GM04504 (cell line): ENCODE data around the gene TSPYL4.

ENCODE experiments used
- DNase-seq: peaks from one replicate; pipeline ENCODE4 v3.0.0-alpha.2; 2012; ENCODE audit warnings: low read depth

Gene TSPYL4

DNA sequence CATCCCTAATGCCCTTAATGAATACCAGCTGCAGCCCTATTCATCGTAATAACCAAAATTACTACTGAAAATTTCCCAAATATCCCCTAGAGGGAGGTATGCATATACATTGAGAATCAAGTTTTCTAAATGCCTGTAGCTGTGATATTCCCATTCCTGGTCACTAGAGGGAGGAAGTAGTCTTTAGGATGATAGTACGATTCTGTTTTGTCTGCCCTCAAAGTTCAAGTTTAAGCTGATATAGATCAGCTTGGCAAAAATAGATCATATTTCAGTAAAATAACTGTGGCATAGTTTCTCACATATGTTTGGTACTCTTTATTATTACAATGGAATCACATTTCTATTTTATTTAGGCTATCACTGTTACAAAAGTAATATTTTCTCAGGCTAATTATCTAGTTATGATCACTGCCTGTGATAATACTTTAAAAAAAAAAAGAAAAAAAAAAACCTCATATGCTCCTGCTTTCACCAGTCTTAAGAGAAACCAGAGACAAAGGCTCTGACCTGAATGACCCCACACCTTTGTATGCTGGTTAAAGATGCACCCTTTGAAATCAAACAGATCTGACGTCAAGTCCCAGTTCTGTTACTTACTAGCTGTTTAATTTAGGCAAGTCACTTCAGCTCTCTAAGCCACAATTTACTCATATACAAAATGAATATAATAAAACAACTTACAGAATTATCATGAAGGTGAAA is 14.9 kb upstream of the TSPYL4 start:
- DNase-seq = peak; percentile 46

DNA sequence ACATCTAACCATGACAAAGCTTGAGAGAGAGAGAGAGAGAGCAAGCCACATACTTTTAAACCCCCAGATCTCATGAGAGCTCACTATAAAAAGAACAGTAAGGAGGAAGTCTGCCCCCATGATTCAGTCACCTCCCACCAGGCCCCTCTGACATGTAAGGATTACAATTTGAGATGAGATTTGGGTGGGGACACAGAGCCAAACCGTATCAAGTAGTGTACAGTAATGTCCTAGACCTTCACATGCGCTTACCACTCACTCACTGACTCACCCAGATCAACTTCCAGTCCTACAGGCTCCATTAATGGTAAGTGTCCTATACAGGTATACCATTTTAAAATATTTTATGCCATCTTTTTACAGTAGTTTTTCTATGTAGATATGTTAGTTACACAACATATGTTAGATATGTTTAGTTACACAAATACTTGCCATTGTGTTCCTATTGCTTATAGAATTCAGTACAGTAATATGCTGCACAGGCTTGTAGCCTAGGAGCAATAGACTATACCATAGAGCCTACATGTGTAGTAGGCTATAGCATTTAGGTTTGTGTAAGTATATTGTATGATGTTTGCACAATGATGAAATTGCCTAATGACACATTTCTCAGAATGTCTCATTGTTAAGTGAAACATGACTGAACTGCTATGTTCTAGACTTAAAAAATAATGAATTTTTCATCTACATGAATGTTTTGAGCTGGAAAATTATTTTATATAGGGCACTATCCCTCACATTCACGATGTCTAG is 14.1 kb upstream of the TSPYL4 start:
- DNase-seq = no peak

DNA sequence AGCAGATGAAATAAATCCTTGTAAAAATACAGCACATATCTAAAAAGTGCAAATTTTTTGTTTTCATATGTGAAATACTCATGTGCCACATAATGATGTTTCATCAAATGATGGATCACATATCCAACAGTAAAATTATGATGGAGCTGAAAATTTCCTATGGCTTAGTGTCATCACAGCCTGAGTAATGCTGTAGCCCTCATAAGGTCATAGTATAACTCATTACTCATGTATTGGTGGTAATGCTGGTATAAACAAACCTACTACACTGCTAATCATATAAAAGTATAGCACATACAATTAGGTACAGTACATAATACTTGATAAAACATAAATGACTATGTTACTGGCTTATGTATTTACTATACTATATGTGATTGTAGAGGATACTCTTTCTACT is 12.9 kb upstream of the TSPYL4 start:
- no peak for DNase-seq

DNA sequence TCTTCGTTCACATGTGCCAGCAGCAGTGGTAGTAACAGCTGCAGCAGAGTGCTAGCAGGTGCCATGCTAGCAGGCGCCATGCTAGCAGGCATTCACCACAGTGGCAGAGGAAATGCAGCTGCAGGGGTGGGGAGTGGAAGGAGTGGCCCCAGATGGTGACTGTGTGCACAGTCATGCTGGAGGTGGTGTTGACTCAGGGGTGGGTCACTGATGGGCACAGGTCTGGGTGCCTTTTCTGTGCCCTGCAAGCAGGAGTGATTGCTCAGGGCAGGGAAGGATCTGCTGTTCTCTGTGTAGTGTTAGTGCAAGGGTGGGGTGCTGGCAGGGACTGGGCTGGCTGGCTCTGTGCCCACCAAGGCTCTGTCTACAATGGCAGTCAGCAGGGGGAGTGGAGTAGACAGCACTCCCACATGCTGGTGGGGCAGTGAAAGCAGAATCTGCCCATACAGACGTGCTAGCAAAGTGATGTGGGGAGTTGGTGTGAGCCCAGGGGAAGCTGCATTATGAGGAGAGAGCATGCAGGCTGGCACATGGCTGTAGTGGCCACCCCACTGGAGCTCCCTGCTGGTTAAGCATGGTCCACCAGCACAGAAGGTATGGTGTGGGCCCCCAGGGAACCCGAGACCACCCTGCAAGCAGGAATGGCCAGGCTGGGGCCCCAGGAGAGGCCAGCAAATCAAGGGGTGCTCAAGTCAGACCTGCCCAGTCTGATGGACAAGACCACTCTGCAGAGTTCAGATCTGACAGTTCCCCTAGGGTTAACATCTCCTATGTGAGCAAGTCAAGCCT is 11.4 kb upstream of the TSPYL4 start:
- DNase-seq = no peak

DNA sequence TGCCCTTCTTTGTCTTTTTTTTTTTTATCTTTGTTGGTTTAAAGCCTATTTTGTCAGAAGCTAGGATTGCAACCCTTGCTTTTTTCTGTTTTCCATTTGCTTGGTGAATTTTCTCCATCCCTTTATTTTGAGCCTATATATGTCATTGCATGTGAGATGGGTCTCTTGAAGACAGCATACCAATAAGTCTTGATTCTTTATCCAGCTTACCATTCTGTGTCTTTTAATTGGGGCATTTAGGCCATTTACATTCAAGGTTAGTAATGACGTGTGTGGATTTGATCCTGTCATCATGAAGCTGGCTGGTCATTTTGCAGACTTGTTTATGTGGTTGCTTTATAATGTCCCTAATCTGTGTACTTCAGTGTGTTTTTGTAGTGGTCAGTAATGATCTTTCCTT is 9.5 kb upstream of the TSPYL4 start:
- no peak for DNase-seq

DNA sequence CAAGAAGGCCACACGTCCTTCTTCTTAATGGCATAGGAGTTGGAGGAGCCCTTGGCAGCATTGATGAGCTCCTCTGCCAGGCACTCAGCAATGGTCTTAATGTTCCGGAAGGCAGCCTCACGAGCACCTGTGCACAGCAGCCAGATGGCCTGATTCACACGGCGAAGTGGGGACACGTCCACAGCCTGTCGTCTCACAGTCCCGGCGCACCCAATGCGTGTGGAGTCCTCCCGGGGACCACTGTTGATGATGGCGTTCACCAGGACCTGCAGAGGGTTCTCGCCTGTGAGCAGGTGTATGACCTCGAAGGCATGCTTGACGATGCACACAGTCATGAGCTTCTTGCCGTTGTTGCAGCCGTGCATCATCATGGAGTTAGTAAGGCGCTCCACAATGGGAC is 4.6 kb upstream of the TSPYL4 start:
- DNase-seq = no peak

DNA sequence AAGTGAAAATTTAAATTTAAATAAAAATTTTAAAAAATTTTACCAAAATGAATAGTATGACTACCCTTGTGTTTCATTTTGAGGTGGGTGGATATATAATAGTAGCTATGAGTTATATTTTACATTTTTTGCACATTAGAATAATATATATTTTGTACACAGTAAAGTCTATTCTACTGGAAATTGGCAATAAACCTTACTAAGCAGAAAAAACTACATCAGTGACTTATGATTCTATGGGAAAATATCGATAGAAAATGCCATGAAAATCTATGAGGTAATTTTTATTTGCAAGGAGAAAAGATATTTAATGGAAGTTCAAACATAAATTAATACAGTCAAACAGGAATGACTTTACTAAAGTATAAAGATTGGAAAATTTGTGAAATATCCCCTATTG is 2.8 kb upstream of the TSPYL4 start:
- DNase-seq = no peak

DNA sequence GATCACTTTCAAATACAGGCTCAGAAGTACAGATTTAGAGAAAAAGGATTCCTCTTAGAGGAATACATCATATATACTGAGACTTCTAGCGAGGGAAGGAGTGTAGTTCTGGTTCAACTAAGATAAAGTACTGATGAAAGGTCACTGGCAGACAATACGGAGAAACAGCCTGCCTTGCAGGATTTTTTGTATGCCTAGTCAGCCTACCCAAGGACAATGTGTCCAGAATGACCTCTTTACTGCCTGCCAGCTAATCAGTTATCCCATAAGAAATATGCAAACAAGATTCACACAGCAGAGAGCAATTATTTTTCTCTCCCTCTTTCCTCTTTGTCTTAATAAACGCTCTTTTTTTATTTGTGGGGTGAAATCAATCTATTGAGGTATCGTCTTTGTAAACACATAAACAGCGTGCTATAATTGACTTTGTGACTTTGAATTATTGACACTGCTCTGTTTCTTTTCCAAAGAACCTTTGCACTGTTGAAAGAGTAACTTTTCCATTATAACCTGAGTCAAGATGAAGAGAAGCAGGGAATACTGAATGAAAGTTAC is 1.4 kb upstream of the TSPYL4 start:
- no peak for DNase-seq

DNA sequence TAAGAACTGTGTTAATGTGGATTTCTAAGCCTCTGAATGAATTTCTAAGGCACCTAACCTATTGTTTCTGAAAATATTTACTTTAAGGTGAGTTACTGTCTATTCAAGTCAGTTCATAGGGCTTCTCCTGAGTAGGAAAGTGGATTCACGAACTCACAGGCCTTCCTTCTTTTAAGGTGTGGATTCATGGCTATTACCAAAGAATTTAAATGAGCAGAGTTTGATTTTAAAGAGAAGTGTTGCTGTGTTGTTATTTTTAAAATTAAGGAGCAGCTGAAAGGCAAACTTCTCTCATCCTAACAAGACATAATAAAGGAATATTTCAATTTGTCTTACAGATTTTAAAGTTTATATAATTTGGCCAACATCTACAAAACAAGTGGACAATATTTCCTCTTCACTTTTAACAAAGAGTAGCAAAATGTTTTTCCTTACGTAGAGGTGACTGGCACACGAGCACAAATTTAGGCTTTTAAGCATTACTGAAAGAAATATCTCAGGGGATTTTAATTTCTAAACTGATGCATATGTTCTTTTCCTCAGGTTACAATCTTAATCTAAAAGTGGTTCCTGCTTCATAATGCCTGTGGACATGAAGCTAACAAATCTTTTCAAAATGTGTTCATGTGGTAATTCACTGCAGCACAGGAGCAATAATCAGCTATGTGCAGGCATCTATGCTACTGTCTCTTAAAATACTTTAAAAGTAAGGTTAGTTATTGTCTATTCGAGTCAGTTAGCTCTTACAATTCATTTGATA is 602 bp upstream of the TSPYL4 start:
- DNase-seq = no peak

DNA sequence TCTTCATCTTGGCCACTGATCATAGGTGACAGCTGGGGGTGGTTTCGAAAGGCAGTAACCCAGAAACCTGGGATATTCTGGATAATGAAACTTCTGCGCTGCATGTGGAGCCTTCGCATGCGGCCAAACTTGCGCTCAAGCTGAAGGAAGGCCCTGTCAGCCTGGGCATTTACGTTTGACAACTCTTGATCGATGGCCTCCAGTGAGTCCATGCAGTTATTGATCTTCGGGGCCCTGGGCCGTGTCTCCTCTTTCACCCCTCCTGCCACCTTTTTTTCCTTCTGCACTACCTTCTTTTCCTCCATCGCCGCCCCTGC is 729 bp downstream of the TSPYL4 start:
- DNase-seq = no peak

DNA sequence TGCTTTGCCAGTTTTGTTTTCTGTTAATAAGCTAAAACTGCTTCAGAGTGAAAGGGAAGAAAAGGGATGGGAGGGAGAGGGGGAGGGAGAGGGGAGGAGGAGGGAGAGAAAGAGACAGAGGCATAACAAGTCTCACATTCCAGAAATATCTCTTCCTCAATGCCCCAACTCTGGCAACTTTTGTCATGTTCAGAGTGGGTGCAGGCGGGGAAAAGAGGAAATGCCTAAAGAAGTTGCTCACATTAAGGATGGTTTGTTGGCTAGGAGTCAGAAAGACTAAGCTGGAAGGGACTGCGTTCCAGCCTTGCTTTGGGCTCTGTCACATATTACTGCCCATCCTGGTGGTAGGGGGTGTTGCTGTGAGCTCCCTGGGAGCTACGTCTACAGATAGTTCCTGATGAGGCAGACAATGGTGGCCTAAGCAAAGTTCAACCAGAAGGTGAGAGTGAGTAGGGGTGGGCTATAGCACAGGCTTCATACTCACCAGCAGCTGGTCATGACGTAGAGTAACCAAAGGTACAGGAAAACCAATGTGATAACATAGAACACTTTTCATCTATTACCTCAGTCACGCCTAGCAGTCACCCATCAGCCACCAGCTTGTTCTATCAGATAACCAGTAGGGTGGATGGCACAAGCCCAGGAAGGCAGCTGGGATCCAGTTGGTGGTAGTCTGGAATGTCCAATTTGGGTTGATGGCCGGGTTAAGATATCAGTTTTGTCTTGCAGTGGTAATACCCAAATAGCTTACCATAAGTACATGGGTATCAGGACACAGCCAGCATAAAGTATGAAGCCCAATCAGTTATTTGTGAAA is 2.1 kb downstream of the TSPYL4 start:
- peak; percentile 53 for DNase-seq

DNA sequence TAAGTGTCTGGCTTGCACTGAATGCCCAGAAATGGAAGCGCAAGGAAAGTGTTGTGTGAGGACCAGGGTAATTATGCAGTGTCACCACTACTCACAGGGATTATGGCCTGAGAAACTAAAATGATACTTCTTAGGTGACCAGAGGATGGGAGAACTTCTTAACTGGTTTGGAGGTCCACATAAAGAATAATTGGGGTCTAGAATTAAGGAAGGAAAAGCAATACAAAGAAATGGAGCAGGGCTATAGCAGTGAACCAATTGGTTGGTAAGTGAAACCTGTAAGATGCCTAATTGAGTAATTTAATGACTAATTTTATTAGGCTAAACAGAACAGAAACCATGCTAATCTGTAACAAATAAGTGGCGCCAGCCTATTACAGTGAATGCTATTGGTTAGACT is 5.3 kb downstream of the TSPYL4 start:
- DNase-seq = no peak

DNA sequence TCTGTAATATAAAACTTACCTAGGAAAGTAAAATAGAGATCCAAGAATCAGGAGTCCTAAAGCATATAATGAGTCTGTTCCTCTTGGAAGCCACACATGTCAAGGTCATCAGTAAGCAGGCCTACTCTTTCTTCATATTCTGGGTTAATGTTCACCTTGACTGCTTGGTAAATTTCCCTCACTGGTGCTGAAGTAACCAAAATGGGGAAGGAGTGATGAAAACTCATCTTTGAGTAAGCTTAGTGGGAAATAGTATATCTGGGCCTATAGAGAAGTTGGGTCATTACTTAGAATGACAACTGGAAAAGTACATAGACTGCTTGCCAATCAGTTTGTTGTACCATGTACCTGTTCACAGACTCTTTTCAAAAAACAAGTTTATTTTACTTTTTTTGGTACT is 6.6 kb downstream of the TSPYL4 start:
- DNase-seq = no peak

DNA sequence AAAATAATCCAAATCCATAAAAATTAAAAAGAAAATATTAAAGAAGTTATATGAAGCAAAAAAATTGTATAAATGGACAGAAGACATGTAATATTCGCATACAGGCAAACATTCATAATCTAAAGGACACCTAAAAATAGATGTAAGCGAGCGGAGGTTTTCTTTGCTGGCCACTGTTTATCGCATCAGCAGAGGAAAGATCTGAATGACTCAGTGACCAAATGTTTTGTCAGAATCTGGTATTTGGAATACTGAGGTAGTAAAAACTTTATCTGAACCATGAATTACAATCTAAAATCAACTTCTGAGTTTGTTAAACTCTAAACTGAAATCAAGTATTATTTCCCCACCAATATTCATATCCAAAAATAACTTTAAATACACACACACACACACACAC is 7.8 kb downstream of the TSPYL4 start:
- DNase-seq = no peak

DNA sequence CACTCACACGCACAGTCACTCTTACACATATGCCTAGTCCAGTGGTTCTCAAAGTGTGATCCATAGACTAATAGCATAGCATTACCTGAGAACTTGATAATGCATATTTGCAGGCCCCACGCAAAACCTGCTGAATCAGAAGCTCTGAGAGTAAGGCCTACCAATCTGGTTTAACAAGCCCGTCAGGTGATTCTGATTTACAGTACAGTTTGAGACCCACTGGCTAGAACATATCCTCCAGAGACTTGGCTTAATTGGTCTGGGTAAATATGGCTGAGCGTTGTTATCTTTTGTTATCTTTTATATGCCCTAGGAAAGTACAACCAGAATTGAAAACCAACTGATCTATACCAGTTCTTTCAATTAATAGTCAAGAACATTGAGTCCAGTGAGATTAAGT is 9.6 kb downstream of the TSPYL4 start:
- DNase-seq = no peak

DNA sequence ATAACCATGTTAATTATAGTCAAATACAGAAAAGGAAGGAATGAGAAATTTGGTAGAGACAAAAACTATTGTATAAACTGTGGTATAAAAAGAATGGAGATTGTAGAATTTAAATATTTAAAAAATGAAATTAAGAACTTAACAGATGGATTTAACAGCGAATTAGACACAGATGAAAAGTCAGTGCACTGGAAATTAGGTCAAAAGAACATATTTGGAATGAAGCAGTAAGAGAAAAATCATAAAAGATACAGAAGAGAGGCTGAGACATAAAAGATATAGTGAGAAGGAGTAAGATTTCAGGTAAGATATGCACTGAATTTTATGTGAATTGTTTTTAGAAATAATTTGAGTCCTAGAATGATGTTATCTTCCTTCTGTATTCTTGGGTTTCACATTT is 14.0 kb downstream of the TSPYL4 start:
- no peak for DNase-seq

DNA sequence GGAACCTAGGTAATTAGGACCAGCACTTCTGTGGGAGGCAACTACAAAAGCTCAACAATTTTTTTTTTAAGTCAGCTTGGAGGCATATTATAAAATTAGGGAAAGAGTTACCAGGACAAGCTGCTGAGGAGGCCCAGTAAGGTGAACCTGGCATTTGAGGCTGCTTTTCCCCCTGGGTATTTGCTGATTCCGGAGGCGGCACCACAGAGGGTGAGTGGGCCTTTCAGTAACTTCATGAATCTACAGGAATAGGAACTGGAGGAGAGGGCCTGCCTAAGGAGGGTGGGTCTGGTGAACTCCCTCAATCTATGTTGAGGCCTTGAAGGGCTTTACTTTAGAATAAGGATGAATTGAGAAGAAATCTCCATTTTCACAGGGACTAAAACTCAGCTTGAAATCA is 14.6 kb downstream of the TSPYL4 start:
- no peak for DNase-seq

DNA sequence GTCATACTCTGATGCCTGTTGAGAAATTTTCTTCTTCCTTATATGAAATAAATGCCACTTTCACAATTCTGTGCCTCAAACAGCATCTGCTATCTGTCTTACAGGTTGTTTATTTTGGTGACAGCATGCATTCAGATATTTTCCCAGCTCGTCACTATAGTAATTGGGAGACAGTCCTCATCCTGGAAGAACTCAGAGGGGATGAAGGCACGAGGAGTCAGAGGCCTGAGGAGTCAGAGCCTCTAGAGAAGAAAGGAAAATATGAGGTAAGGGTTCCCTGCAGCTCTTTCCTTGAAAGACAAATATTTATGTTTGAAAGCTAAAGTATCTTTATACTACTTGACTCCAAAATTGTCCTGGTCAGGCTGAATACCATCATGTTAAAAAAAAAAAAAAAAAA is 15.8 kb downstream of the TSPYL4 start:
- no peak for DNase-seq

DNA sequence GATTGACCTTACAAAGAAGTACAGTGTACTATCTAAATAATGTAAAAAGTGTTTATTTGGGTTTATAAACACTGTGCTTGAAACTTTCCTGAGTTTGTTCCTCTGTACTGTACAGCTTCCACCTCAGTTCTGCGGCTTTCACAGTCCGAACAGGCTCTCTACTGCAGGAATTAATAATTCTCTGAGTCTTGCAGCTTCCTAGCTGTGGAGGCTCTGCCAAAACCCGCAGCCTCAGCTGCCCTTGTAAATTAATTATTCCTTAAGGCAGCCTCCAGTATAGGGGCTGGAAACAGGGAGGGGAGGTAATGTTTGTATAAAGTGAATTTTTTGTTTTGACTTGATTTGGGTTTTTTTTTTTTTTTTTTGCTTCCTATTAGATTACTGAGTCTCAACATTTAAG is 19.2 kb downstream of the TSPYL4 start:
- DNase-seq = no peak

DNA sequence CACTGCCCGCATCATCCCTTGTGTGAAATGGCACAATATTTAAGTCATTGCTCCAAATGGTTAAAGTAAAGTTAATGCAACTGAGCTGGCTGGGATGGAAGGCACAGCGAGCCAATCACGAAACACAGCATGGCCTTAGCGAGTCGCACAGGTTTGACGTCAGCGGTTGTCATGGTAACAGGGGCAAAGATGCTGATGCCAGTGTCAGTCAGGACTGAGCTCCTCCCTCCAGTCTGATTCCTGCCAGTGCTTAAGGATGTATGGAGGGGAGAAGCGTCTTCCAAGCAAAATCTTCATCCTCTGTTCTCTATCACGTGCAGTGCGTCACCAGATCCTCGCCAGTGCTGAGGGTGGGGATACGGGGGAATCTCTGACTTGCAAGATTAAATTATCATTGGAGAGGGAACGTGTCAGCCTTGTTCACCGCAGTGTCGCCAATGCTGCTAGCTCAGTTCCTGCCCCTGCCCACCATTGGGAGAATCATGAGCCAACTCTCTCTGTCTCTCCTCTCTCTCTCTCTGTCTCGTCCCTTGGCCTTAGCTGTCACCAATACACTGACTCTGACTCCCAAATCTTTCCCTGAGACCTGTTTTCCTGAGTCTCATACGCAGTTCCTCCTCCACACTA is 24.5 kb downstream of the TSPYL4 start:
- peak; percentile 84 for DNase-seq

DNA sequence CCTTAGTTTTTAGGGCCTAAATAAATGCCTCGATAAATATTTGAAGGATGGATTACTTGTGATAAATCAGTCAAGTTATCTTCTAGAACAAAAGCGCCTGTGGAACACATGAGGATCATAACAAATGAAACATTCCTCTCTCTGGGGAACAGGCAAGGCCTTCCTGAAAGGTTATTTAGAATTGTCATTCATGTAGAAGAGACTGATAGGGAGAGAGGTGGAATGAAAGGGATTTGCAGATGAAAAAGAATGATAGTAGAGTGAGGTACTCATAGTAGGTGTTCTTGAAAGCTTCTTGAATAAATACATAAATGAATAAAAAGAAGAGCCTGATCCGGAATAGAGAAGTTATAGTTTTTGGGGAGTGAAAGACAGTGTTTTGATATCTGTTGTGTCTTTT is 30.5 kb downstream of the TSPYL4 start:
- no peak for DNase-seq
